Amniotic stem cell (primary cell): ENCODE results near the gene TXLNG.

Experiments used
- DNase-seq: peaks from one replicate; lab custom pipeline; 2025; lab: John Stamatoyannopoulos, UW

TXLNG gene

GRCh38 chrX:16785247-16786138, 773 bp upstream of the TXLNG start:
- DNase-seq: no peak

- DNase-seq: no peak
These were observed 797 bp downstream of the TXLNG start for GRCh38 chrX:16786791-16787735.

DNA sequence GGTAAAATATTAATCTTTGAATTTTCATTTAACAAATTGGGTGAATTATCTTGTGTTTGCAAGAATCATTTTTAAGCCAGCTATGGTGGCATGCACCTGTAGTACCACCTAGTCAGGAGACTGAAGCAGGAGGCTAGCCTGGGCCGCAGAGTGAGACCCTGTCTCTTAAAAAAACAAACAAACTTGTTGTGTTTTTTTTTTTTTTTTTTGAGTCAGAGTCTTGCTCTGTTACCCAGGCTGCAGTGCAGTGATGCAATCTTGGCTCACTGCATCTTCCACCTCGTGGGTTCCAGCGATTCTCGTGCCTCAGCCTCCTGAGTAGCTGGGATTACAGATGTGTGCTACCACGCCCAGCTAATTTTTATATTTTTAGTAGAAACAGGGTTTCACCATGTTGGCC, 2.2 kb downstream of the TXLNG start:
- no peak for DNase-seq

DNA sequence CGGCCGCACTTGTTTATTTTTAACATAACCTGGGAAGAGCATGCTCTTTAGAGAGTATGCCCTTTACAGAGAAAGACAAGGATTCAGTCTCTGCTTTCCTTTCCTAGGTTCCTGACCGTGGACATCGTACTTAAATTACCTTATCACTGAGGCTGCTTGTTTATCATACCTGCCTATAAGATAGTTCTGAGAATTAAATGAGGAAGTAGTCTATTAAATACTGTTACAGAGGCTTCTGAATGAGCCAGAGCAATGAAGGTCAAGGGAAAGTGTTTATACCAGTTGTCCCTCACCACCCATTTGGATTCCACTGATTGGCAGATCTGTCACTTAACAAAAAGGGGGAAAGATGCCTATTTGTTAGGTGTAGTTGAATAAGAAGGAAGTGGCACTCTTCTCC, 10.0 kb downstream of the TXLNG start:
- no peak for DNase-seq

- DNase-seq: no peak
These were observed 11.1 kb downstream of the TXLNG start for GRCh38 chrX:16797358-16797757.

- no peak for DNase-seq
These were observed 11.6 kb downstream of the TXLNG start for GRCh38 chrX:16797841-16798240.

DNA sequence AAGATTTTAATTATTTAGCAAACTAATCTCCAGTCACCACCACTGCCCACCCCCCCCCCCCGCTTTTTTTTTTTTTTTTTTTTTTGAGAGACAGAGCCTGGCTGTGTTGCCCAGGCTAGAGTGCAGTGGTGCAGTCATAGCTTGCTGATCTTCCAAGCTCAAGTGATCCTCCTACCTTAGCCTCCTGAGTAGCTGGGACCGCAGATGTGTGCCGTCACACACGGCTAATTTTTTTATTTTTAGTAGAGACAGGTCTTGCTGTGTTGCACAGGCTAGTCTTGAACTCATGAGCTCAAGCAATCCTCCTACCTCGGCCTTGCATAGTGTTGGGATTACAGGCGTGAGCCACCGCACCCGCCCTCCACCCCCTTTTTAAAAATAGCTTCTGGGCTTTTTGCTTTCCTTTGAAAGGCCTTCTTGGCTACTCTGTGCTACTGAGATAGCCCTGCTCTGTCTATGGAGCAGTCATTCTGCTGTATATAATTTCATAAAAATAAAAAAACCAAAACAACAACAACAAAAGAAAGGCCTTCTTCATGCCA, 18.7 kb downstream of the TXLNG start:
- no peak for DNase-seq

DNA sequence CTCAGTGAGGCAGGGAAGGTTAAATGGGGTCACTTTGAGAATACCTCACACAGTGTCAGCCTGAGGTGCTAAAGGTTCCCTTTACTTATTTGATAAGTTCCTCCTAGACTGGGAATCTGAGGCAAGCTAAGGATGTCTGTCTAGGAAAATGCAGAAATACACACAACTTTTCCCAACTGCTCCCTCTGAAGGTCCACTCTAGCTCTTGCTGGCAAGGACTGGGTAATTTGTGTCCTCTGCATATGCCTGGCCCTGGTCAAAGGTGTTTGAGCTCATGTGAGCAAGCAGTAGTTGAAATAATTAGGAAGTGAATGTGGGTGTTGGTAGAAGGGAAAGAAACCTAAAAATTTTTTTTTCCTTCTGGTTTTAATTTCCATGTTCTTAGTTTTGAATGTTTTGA, 21.3 kb downstream of the TXLNG start:
- no peak for DNase-seq

- DNase-seq: no peak
These were observed 21.8 kb downstream of the TXLNG start for GRCh38 chrX:16807976-16808542.

DNA sequence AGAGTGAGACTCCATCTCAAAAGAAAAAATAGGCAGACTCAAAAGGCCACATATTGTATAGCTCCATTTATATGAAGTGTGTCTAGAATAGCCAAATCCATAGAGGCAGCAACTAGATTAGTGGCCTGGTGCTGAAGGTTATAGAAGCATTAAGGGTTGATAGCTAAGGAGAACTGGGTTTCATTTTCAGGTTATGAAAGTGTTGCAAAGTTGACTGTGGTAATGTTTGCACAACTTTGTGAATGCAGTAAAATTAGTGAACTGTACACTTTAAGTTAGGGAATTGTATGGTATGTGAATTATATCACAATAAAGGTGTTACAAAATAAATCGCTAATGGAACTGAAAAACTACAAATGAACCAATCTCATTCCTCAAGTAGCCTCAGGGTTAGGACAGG, 28.3 kb downstream of the TXLNG start:
- no peak for DNase-seq

DNA sequence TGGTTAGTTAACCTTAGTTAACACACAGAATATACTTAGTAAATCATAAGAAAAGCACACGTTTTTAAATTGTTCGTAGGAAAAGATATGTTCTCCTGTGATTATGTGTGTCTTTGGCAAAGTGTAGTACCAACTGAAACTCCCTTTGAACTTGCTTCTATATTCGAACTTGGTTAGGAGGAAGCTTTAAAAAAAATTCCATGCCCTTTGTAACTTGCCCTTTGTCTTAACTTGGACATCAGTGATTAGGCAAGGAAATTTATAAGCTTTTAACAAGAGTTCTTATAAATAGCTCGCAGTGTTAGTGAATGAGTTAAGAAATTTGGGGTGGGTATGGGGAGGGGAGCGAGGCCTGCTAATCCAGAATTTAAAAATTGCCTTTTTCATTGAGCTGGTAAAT, 33.4 kb downstream of the TXLNG start:
- DNase-seq: no peak

DNA sequence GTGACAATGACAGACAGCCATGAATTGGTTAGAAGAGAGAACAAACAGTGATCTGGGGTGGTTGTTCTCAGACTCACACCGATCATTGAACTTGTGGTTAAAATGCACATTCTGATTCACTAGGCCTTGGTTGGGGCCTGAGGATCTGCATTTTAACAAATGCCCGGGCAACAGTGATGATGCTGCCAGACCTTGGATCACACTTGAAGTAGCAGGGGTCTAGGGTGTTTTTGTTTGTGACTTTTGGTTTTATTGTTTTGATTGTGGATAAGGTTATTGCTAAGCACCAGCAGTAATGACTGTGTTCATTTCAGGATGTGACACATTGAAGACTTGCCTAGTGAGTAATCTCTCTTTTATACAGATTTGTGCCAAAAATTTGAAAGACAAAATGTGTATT, 36.5 kb downstream of the TXLNG start:
- DNase-seq: no peak

DNA sequence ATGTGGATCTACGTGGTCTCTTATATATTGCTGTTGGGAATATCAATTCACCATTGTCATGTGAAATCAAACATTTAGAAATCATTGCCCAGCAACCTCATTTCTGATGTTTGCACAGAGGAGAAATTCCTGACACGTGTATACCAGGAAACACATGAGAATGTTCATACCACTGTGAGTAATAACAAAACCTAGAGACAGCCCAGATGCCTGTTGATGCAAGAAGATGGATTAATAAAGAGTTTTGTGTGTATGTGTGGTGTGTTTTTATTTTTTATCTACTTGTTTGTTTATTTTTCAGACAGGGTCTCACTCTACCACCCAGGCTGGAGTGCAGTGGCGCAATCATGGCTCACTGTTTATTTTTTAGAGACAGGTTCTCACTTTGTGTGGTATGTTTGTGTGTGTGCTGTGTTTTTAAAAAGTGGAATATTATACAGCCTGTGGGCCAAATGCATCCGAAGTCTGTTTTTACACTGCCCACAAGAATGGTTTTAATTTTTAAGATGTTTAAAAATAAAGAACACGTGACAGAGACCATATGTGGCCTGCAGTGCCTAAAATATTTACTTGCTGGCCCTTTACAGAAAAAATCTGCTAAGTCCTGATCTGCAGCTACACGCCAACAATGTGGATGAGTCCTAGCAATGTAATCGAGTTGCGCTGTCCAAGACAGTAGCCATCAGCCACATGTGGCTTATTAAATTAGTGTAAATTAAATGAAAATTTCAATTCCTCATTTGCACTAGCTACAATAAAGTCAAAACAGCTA, 39.2 kb downstream of the TXLNG start:
- DNase-seq: no peak

GRCh38 chrX:16826207-16826606, 39.9 kb downstream of the TXLNG start:
- DNase-seq: peak; percentile 8

DNA sequence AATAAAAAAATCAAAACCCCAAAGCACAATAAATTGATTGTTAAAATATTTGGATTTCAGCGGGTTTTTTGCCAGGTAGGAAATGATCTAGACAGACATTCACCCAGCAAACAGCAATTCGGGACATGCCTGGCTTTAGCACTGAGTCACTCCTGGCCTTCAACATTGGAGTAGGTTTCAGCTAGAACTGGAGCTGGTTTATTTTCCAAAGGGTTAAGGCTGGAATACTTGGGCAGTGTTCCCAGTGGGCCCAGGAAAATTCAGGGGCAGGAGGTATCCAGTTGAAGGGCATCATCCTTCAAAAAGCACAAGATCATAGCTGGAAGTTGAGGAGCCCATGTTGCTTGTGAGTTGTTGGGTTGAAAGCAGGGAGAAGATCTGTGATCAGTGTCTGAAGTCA, 41.0 kb downstream of the TXLNG start:
- no peak for DNase-seq

DNA sequence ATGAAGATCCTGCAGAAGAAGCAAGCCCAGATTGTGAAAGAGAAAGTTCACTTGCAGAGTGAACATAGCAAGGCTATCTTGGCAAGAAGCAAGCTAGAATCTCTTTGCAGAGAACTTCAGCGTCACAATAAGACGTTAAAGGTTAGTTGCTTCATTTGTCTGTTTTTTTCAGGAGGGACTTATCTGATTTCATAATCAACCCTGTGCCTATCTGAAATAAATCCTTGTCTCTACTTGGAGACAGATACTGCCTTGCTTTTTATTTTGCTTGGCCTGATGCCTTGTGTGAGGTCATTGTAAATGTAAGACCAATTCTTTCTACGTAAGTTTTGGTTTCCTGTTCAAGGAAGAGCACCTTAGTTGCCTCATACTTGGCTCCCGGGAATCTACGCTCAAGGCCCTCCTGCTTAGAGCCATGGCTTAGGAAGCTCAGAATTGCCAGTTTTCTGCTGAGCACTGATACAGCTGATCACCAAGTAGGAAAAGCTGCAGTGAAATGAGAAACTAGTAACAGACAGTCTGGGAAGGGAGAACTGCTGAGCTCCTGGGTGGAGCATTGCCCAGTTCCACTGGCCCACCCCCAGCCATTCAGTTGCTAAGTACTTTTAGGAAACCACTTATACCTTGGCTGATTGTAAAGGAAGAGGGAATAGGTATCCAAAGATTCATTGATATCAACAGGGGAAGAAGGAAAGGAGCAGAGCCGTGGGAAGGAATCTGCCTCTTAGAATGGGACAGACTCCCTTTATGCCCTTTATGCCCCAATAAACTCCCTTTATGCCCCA, 42.0 kb downstream of the TXLNG start:
- DNase-seq: no peak

DNA sequence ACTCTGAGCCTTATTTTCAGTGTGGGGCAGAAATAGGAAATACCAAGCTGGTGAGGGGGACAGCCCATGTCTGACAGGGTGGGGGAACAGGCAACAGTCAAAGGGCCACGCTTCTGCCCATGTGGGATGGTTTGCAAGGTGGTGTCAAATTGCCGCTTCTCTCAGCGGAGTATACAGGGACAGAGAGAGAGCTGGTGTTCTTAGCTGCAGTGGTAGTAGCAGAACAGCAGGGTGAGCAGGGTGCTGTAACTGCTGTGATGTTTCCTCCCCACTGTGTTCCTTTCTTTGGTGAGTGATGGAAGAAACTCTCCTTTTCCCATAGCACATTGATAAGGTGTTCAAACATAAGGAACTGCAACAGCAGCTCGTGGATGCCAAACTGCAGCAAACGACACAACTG, 46.0 kb downstream of the TXLNG start:
- DNase-seq: no peak

GRCh38 chrX:16834806-16835205, 48.5 kb downstream of the TXLNG start:
- DNase-seq: no peak

DNA sequence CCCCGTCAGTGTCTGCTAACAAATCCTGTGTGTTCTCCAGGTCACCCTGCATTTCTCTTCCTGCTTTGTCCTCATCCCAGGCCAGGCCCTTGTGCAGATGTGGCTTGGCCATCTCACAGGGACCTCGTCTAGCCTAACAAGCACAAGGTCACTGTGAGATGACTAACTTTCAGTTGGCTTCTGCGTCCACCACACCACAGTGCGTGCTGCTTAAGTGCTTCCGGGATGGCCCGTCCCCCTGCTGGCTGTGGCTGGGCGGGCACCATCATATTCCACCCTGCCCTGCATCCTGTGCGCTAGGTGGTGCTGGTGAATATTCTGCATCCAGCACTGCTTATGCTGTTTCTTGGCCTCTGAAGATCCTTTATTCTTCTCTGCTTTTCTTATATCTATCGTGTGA, 50.1 kb downstream of the TXLNG start:
- DNase-seq: no peak

DNA sequence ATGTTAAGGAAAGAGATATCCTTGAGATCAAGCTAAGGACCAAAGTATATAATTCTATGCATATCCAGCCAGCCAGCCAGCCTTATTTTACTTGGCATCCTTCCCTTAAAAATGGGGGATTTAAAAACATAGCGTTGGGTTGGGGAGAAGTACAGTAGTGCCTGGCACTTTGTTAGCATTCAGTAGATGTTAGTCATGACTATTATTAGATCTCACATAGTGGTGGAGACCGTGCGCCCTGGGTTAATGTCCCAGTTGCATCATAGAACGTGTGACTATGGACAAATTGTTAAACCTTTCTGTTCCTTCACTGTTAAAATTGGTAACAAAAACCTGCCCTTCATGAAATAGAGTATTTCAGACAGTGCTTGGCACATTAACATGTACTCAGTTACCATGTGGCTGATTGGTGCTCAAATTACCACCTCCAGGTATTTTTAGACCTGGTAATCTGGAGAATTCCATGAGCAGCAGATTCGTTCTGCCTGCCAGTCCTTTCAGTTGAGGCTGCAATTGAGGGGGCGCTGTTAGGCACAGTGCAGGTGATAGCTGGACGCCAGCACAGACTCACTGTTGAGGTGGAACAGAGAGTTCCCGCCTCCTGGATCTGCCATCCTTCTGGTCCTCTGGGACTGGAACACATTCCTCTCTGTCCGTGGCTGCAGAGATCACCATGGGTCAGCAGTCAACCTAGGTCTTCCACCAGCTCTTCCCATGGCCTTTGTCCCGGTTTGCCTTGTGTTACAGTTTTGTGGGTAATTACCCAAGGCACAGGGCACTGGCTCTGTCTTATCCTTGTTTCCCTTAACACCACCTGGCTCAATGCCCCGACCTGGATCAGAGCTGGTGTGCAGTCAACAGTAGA, 52.2 kb downstream of the TXLNG start:
- DNase-seq: peak; percentile 34
